A549 (cell line): ENCODE measurements around the gene SINHCAF. TPM values are rescaled to one million over a fixed set of nuclear protein-coding genes. Genes with fewer than 3 reads are reported as not detected.

Experiments
- ATAC-seq, 2 experiments: fragments of 200-7000 bp in 1 of 2; fragments of >200 bp in 1 of 2; cut with Nextera tagmentation in 1 of 2; cut with Tn5 transposase in 1 of 2; 3 replicates each; pipeline versions ENCODE4 v1.8.0 to v1.9.1; 2018 to 2020; ENCODE audit warnings: mild to moderate bottlenecking in 1 of 2, moderate library complexity in 1 of 2
- CTCF ChIA-PET: fragments of 300-600 bp; sonication (Branson Sonifier 250); formaldehyde crosslinking; extraction: SDS; loops from one replicate; lab custom pipeline; 2021; ENCODE audit warnings: antibody characterized with exemption, inconsistent platforms; lab: Yijun Ruan, JAX
- POLR2A ChIA-PET: fragments of 350-600 bp; formaldehyde crosslinking; extraction: SDS; loops from one replicate; lab custom pipeline; 2021; ENCODE audit warnings: antibody characterized with exemption, inconsistent platforms; lab: Yijun Ruan, JAX
- DNase-seq, 2 experiments: peaks; one replicate each; pipeline versions ENCODE4 v3.0.0 to v3.0.0-alpha.2; 2011 to 2016; ENCODE audit warnings: low read depth in 1 of 2, low spot score in 1 of 2
- FAIRE-seq: peaks from 2 replicates; lab custom pipeline; 2011; peaks lifted over from hg19 to GRCh38; lab: Jason Lieb, UNC
- H3K27ac ChIP-seq, 2 experiments: fragments of >200 bp; sonication (Bioruptor Twin); formaldehyde crosslinking; 3 replicates each; pipeline ENCODE4 v1.5.1; 2016 to 2017
- H3K4me1 ChIP-seq: fragments of >200 bp; sonication (Bioruptor Twin); formaldehyde crosslinking; 3 replicates; pipeline ENCODE4 v1.6.1; 2016
- H3K4me2 ChIP-seq: fragments of >200 bp; sonication (Bioruptor Twin); formaldehyde crosslinking; 3 replicates; pipeline ENCODE4 v1.6.1; 2016
- H3K4me3 ChIP-seq: fragments of >200 bp; sonication (Bioruptor Twin); formaldehyde crosslinking; 3 replicates; pipeline ENCODE4 v1.5.1; 2016
- H3K9me3 ChIP-seq: fragments of >200 bp; sonication (Bioruptor Twin); formaldehyde crosslinking; 3 replicates; pipeline ENCODE4 v1.6.1; 2016
- CBX2 ChIP-seq: fragments of 200-600 bp; sonication (generic); IDR thresholded peaks from 2 replicates; pipeline ENCODE4 v1.6.1; 2016; ENCODE audit warnings: low read depth, mild to moderate bottlenecking, borderline replicate concordance
- CBX8 ChIP-seq: fragments of 200-600 bp; sonication (generic); IDR thresholded peaks from 2 replicates; pipeline ENCODE4 v1.6.1; 2016
- CEBPB ChIP-seq, 2 experiments: fragments of >200 bp in 1 of 2; sonication (Bioruptor Twin) in 1 of 2; formaldehyde crosslinking in 1 of 2; IDR thresholded peaks; 2 replicates each; pipeline ENCODE4 v1.6.1; 2012 to 2016
- CHD4 ChIP-seq: fragments of 200-600 bp; sonication (generic); IDR thresholded peaks from 2 replicates; pipeline ENCODE4 v1.6.1; 2016; ENCODE audit warnings: antibody characterized with exemption, mild to moderate bottlenecking, borderline replicate concordance
- EHF ChIP-seq: fragments of 250-450 bp; sonication (Bioruptor Pico); IDR thresholded peaks from 2 replicates; pipeline ENCODE4 v1.5.0; 2020; ENCODE audit warnings: mild to moderate bottlenecking
- EP300 ChIP-seq, 2 experiments: fragments of >200 bp; sonication (Bioruptor Twin); formaldehyde crosslinking; IDR thresholded peaks; 2 replicates in 1 of 2; 3 replicates in 1 of 2; pipeline ENCODE4 v1.6.1; 2016 to 2017
- ESRRA ChIP-seq: fragments of 150-350 bp; IDR thresholded peaks from 2 replicates; pipeline ENCODE4 v1.6.1; 2014; ENCODE audit warnings: mild to moderate bottlenecking, low read length, borderline replicate concordance
- FOSB ChIP-seq: fragments of 250-450 bp; sonication (Bioruptor Pico); IDR thresholded peaks from 2 replicates; pipeline ENCODE4 v1.5.0; 2020; ENCODE audit warnings: mild to moderate bottlenecking, moderate library complexity
- GATA3 ChIP-seq: IDR thresholded peaks from 2 replicates; pipeline ENCODE4 v1.6.1; 2012; ENCODE audit warnings: borderline replicate concordance
- HEYL ChIP-seq: fragments of 250-450 bp; sonication (Bioruptor Pico); IDR thresholded peaks from 2 replicates; pipeline ENCODE4 v1.8.0; 2021; ENCODE audit warnings: mild to moderate bottlenecking, moderate library complexity
- JUN ChIP-seq, 2 experiments: fragments of >200 bp; sonication (Bioruptor Twin); formaldehyde crosslinking; IDR thresholded peaks; 2 replicates in 1 of 2; 3 replicates in 1 of 2; pipeline ENCODE4 v1.6.1; 2016 to 2017
- JUNB ChIP-seq: fragments of >200 bp; sonication (Bioruptor Twin); formaldehyde crosslinking; IDR thresholded peaks from 2 replicates; pipeline ENCODE4 v1.6.1; 2016
- KDM1A ChIP-seq: fragments of 200-600 bp; sonication (generic); IDR thresholded peaks from 2 replicates; pipeline ENCODE4 v1.6.1; 2016; ENCODE audit warnings: low read depth, mild to moderate bottlenecking
- KDM5A ChIP-seq: fragments of 200-600 bp; sonication (generic); IDR thresholded peaks from 2 replicates; pipeline ENCODE4 v1.6.1; 2016; ENCODE audit warnings: antibody characterized with exemption, mild to moderate bottlenecking
- MYC ChIP-seq: IDR thresholded peaks from 2 replicates; pipeline ENCODE4 v1.6.1; 2012; ENCODE audit warnings: mild to moderate bottlenecking, inconsistent platforms, low read length, improper control_type of control experiment, borderline replicate concordance
- NFE2L2 ChIP-seq: fragments of 150-350 bp; conservative IDR thresholded peaks from 2 replicates; pipeline ENCODE4 v1.6.1; 2014; ENCODE audit warnings: low read length
- NPAS2 ChIP-seq: fragments of 250-450 bp; sonication (Bioruptor Pico); IDR thresholded peaks from 2 replicates; pipeline ENCODE4 v1.8.0; 2022; ENCODE audit warnings: mild to moderate bottlenecking, moderate library complexity, borderline replicate concordance
- PHF8 ChIP-seq: fragments of 200-600 bp; sonication (generic); IDR thresholded peaks from 2 replicates; pipeline ENCODE4 v1.6.1; 2016; ENCODE audit warnings: low read depth, mild to moderate bottlenecking, antibody characterized with exemption, moderate library complexity, borderline replicate concordance
- RAD21 ChIP-seq, 2 experiments: fragments of >200 bp in 1 of 2; sonication (Bioruptor Twin) in 1 of 2; formaldehyde crosslinking in 1 of 2; IDR thresholded peaks in 1 of 2; conservative IDR thresholded peaks in 1 of 2; 2 replicates in 1 of 2; 3 replicates in 1 of 2; pipeline ENCODE4 v1.6.1; 2012 to 2018; ENCODE audit warnings: inconsistent platforms in 1 of 2
- RARB ChIP-seq: fragments of 250-450 bp; sonication (Bioruptor Pico); IDR thresholded peaks from 2 replicates; pipeline ENCODE4 v1.8.0; 2021; ENCODE audit warnings: mild to moderate bottlenecking, moderate library complexity
- RCOR1 ChIP-seq: fragments of 150-350 bp; IDR thresholded peaks from 2 replicates; pipeline ENCODE4 v1.6.1; 2014; ENCODE audit warnings: antibody characterized with exemption, low read length, low read depth
- RNF2 ChIP-seq: fragments of 200-600 bp; sonication (generic); IDR thresholded peaks from 2 replicates; pipeline ENCODE4 v1.6.1; 2016; ENCODE audit warnings: low read depth, mild to moderate bottlenecking, antibody characterized with exemption, moderate library complexity, borderline replicate concordance
- SMC3 ChIP-seq: fragments of >200 bp; sonication (Bioruptor Twin); formaldehyde crosslinking; IDR thresholded peaks from 3 replicates; pipeline ENCODE4 v1.6.1; 2018; ENCODE audit warnings: inconsistent platforms
- TFCP2L1 ChIP-seq: fragments of 250-450 bp; sonication (Bioruptor Pico); IDR thresholded peaks from 2 replicates; pipeline ENCODE4 v1.5.0; 2021; ENCODE audit warnings: mild to moderate bottlenecking
- TP53 ChIP-seq: fragments of 250-450 bp; sonication (Bioruptor Pico); IDR thresholded peaks from 2 replicates; pipeline ENCODE4 v1.5.0; 2021; ENCODE audit warnings: mild to moderate bottlenecking, moderate library complexity
- ZNF302 ChIP-seq: fragments of 250-450 bp; sonication (Bioruptor Pico); IDR thresholded peaks from 2 replicates; pipeline ENCODE4 v1.9.0; 2021; ENCODE audit warnings: inconsistent platforms, mild to moderate bottlenecking, moderate library complexity
- ZSCAN20 ChIP-seq: fragments of 250-450 bp; sonication (Bioruptor Pico); IDR thresholded peaks from 2 replicates; pipeline ENCODE4 v1.8.0; 2022; ENCODE audit warnings: mild to moderate bottlenecking, moderate library complexity
- WGBS: methylation state at CpG from one replicate; pipeline ENCODE4 v1.1.6; 2017; ENCODE audit errors: missing lambda C conversion rate; 5-methylcytosine and 5-hydroxymethylcytosine counted together
- polyA plus RNA-seq, 4 experiments: library from polyadenylated mRNA; depleted of rRNA in 3 of 4; stranded (reverse); fragments of >200 nt; fragmentation: RNase III in 1 of 4; extraction: RNeasy Plus Mini Kit Qiagen cat#74134 plus additional on column Dnase treatment in 1 of 4; gene quantifications; 2 replicates in 3 of 4; 3 replicates in 1 of 4; pipeline ENCODE4 v1.2.3, GENCODE V29; 2011 to 2017
- TF ChIP-seq, protein P1 (sequence below): IDR thresholded peaks from 2 replicates; pipeline ENCODE4 v1.6.1; 2012
- TF ChIP-seq, protein P2 (sequence below): IDR thresholded peaks from 2 replicates; pipeline ENCODE4 v1.6.1; 2012
- TF ChIP-seq, protein P3 (sequence below): fragments of >200 bp; sonication (Bioruptor Twin); formaldehyde crosslinking; IDR thresholded peaks from 2 replicates; pipeline ENCODE4 v1.6.1; 2016
- TF ChIP-seq, protein P4 (sequence below): IDR thresholded peaks from 2 replicates; pipeline ENCODE4 v1.6.1; 2012; ENCODE audit warnings: low read depth, borderline replicate concordance
- TF ChIP-seq, protein P5 (sequence below): fragments of 250-450 bp; sonication (Bioruptor Pico); IDR thresholded peaks from 2 replicates; pipeline ENCODE4 v1.5.0; 2021; ENCODE audit warnings: mild to moderate bottlenecking, moderate library complexity, borderline replicate concordance
- TF ChIP-seq, protein P6 (sequence below): fragments of 250-450 bp; sonication (Bioruptor Pico); IDR thresholded peaks from 2 replicates; pipeline ENCODE4 v1.5.0; 2020; ENCODE audit warnings: low read depth, mild to moderate bottlenecking, moderate library complexity

SINHCAF gene
- polyA plus RNA-seq, 2 of the 4 experiments (the other 2 are of a cell fraction) = 38.8 to 106 TPM

DNA sequence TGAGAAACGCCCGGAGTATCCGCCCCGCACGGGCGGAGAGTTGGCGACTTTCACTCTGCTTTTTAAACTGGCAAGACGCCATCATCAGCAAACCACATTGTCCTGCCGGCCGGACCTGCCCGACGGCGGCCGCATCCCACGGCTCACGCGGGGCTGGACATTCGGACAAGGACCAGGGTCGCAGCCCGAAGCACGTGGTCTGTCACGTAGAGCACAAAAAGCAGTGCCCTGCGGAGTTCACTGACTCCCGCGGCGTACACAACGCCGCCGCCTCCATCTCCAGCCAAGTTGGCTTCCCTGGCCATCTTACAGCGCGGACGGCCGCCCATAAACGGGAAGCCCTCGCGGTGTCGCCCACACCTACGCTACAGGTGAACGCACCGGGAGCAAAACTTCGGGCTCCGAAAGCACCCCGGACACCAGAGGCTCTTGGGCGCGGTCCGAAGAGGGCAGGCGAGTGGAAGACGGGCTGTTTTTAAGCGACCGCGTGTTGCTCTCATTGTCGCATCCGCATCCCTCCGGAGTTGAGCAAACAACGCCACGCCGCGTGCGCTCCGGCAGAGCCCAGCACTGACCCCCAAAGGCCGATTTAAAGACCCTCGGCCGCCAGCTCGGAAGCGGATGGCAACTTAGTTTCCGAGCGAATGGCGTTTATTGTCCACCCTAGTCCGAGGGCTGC is 966 bp downstream of the SINHCAF start:
- 1% methylated on average over 66 of the region's 69 CpGs for WGBS
- no peak for FAIRE-seq
- Histone ChIP-seq H3K4me3 (peak overlapping the region; percentile 86), H3K4me1 (peaks cover 37% of the 10 kb centered on the region), H3K9me3 (no peaks in the 10 kb centered on the region), H3K27ac (peak overlapping the region; percentile 88 to 97)
- DNase-seq = peak; percentile 25 to 59
- peak; percentile 40 to 63 for ATAC-seq
- TF ChIP-seq RARB (CRISPR knock-in tag) (no peak), FOSB (no peak), TFCP2L1 (CRISPR knock-in tag) (no peak), MYC (peak; percentile 79; the same call in 1 of the 2 replicates), EHF (CRISPR knock-in tag) (no peak), ESRRA (no peak), ZSCAN20 (CRISPR knock-in tag) (no peak), TP53 (CRISPR knock-in tag) (0 out of 2 replicates have a peak, but pooled peaks have one; percentile 10), RAD21 (conservative IDR thresholded peaks at IDR 0.05 in 1 of 2, IDR thresholded peaks at IDR 0.05 in 1 of 2) (no peak), ZNF302 (no peak), KDM1A (no peak), PHF8 (no peak; the same call in 1 of the 2 replicates), CHD4 (no peak), CBX8 (no peak), HEYL (no peak), CEBPB (IDR thresholded peaks at IDR 0.05) (no peak), GATA3 (no peak), JUN (IDR thresholded peaks at IDR 0.05) (peak; percentile 27 to 28; a peak in 2 of 5 replicates), RCOR1 (no peak), RNF2 (no peak), CBX2 (no peak), SMC3 (no peak), KDM5A (no peak), JUNB (no peak), NPAS2 (CRISPR knock-in tag) (no peak), NFE2L2 (no peak), EP300 (IDR thresholded peaks at IDR 0.05) (no peak)
- TF ChIP-seq, protein P1, sequence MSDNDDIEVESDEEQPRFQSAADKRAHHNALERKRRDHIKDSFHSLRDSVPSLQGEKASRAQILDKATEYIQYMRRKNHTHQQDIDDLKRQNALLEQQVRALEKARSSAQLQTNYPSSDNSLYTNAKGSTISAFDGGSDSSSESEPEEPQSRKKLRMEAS = peak; percentile 92
- TF ChIP-seq, protein P2, sequence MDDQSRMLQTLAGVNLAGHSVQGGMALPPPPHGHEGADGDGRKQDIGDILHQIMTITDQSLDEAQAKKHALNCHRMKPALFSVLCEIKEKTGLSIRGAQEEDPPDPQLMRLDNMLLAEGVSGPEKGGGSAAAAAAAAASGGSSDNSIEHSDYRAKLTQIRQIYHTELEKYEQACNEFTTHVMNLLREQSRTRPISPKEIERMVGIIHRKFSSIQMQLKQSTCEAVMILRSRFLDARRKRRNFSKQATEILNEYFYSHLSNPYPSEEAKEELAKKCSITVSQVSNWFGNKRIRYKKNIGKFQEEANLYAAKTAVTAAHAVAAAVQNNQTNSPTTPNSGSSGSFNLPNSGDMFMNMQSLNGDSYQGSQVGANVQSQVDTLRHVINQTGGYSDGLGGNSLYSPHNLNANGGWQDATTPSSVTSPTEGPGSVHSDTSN = no peak
- TF ChIP-seq, protein P3, sequence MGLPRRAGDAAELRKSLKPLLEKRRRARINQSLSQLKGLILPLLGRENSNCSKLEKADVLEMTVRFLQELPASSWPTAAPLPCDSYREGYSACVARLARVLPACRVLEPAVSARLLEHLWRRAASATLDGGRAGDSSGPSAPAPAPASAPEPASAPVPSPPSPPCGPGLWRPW = no peak
- TF ChIP-seq, protein P4, sequence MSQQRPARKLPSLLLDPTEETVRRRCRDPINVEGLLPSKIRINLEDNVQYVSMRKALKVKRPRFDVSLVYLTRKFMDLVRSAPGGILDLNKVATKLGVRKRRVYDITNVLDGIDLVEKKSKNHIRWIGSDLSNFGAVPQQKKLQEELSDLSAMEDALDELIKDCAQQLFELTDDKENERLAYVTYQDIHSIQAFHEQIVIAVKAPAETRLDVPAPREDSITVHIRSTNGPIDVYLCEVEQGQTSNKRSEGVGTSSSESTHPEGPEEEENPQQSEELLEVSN = peak; percentile 61
- TF ChIP-seq, protein P5, sequence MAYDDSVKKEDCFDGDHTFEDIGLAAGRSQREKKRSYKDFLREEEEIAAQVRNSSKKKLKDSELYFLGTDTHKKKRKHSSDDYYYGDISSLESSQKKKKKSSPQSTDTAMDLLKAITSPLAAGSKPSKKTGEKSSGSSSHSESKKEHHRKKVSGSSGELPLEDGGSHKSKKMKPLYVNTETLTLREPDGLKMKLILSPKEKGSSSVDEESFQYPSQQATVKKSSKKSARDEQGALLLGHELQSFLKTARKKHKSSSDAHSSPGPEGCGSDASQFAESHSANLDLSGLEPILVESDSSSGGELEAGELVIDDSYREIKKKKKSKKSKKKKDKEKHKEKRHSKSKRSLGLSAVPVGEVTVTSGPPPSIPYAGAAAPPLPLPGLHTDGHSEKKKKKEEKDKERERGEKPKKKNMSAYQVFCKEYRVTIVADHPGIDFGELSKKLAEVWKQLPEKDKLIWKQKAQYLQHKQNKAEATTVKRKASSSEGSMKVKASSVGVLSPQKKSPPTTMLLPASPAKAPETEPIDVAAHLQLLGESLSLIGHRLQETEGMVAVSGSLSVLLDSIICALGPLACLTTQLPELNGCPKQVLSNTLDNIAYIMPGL (CRISPR knock-in tag) = no peak
- TF ChIP-seq, protein P6, sequence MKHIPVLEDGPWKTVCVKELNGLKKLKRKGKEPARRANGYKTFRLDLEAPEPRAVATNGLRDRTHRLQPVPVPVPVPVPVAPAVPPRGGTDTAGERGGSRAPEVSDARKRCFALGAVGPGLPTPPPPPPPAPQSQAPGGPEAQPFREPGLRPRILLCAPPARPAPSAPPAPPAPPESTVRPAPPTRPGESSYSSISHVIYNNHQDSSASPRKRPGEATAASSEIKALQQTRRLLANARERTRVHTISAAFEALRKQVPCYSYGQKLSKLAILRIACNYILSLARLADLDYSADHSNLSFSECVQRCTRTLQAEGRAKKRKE (CRISPR knock-in tag) = no peak
- TF ChIP-seq, all 56 proteins: peak for 5
- ChIA-PET POLR2A (no interaction called here), CTCF (no interaction called here)
- peak overlapping the region; percentile 86 for H3K4me2 ChIP-seq
